GM23338 (cell line): ENCODE data around the gene DTNB. TPM values are rescaled to one million over a fixed set of nuclear protein-coding genes. Genes with fewer than 3 reads are reported as not detected.

Source experiments
- ATAC-seq: fragments of 200-7000 bp; cut with Tn5 transposase; 3 replicates; pipeline ENCODE4 v1.9.1; 2020
- DNase-seq: peaks from one replicate; pipeline ENCODE4 v3.0.0-alpha.2; 2015; ENCODE audit warnings: low spot score
- H2AFZ ChIP-seq: fragments of 200-600 bp; sonication (generic); 2 replicates; pipeline ENCODE4 v1.8.0; 2016; ENCODE audit warnings: antibody characterized with exemption, mild to moderate bottlenecking, moderate library complexity
- H3F3A ChIP-seq: fragments of 200-600 bp; sonication (generic); replicated peaks from 2 replicates; pipeline ENCODE4 v1.8.0; 2017; ENCODE audit warnings: antibody characterized with exemption, mixed run types, low read depth
- H3K27ac ChIP-seq: fragments of 200-600 bp; sonication (generic); 2 replicates; pipeline ENCODE4 v1.6.1; 2016; ENCODE audit warnings: low read depth
- H3K27me3 ChIP-seq: fragments of 200-600 bp; sonication (generic); 2 replicates; pipeline ENCODE4 v1.8.0; 2016; ENCODE audit warnings: mild to moderate bottlenecking, mixed run types, moderate library complexity; ENCODE audit not compliant: insufficient read depth
- H3K36me3 ChIP-seq: fragments of 200-600 bp; sonication (generic); 2 replicates; pipeline ENCODE4 v1.8.0; 2016; ENCODE audit warnings: mild to moderate bottlenecking; ENCODE audit not compliant: insufficient read depth
- H3K4me1 ChIP-seq: fragments of 200-600 bp; sonication (generic); 2 replicates; pipeline ENCODE4 v1.8.0; 2016; ENCODE audit warnings: mild to moderate bottlenecking, moderate library complexity; ENCODE audit not compliant: insufficient read depth
- H3K4me2 ChIP-seq: fragments of 200-600 bp; sonication (generic); 2 replicates; pipeline ENCODE4 v1.7.1; 2017; ENCODE audit warnings: mixed run types
- H3K4me3 ChIP-seq: fragments of 200-600 bp; sonication (generic); 2 replicates; pipeline ENCODE4 v1.6.1; 2016; ENCODE audit warnings: mixed run types
- H3K79me2 ChIP-seq: fragments of 200-600 bp; sonication (generic); replicated peaks from 2 replicates; pipeline ENCODE4 v1.8.0; 2017; ENCODE audit warnings: mild to moderate bottlenecking; ENCODE audit not compliant: insufficient read depth
- H3K9me2 ChIP-seq: fragments of 200-600 bp; sonication (generic); 2 replicates; pipeline ENCODE4 v1.8.0; 2017; ENCODE audit not compliant: insufficient read depth
- H4K20me1 ChIP-seq: fragments of 200-600 bp; sonication (generic); replicated peaks from 2 replicates; pipeline ENCODE4 v1.8.0; 2017; ENCODE audit warnings: mild to moderate bottlenecking; ENCODE audit not compliant: insufficient read depth
- H3K27ac Mint-ChIP-seq: 2 replicates; pipeline ENCODE4 v1.8.0; 2020; ENCODE audit warnings: inconsistent platforms, mild to moderate bottlenecking, moderate library complexity, mixed read lengths
- H3K27me3 Mint-ChIP-seq: 3 replicates; pipeline ENCODE4 v1.8.0; 2022; ENCODE audit warnings: low read depth, mild to moderate bottlenecking, moderate library complexity, mixed read lengths, inconsistent platforms; ENCODE audit not compliant: insufficient read depth, poor library complexity
- H3K36me3 Mint-ChIP-seq: 3 replicates; pipeline ENCODE4 v1.8.0; 2021; ENCODE audit warnings: low read depth, mild to moderate bottlenecking, inconsistent platforms, moderate library complexity, mixed read lengths
- H3K4me1 Mint-ChIP-seq: 3 replicates; pipeline ENCODE4 v1.8.0; 2020; ENCODE audit warnings: mild to moderate bottlenecking, inconsistent platforms, mixed read lengths
- H3K4me3 Mint-ChIP-seq: 3 replicates; pipeline ENCODE4 v1.8.0; 2021; ENCODE audit warnings: moderate library complexity, mild to moderate bottlenecking, inconsistent platforms, mixed read lengths
- H3K9me3 Mint-ChIP-seq: 3 replicates; pipeline ENCODE4 v1.8.0; 2020; ENCODE audit warnings: moderate library complexity, mild to moderate bottlenecking, inconsistent platforms, mixed read lengths
- CREB1 ChIP-seq: fragments of 250-450 bp; sonication (Bioruptor Pico); IDR thresholded peaks from 2 replicates; pipeline ENCODE4 v1.5.0; 2020; ENCODE audit warnings: low read depth, mild to moderate bottlenecking, moderate library complexity
- CTCF ChIP-seq, 2 experiments: fragments of 200-600 bp in 1 of 2; sonication (generic) in 1 of 2; conservative IDR thresholded peaks; 2 replicates each; pipeline versions ENCODE4 v1.5.1 to v1.6.1; 2016 to 2017; ENCODE audit warnings: antibody characterized with exemption in 2 of 2, low read depth in 2 of 2, mild to moderate bottlenecking in 2 of 2, moderate library complexity in 1 of 2
- JUNB ChIP-seq: IDR thresholded peaks from one replicate; pipeline ENCODE4 v1.6.1; 2016; ENCODE audit warnings: antibody characterized with exemption; ENCODE audit not compliant: unreplicated experiment
- NANOG ChIP-seq: IDR thresholded peaks from 2 replicates; pipeline ENCODE4 v1.6.1; 2016; ENCODE audit warnings: antibody characterized with exemption, borderline replicate concordance
- POLR2AphosphoS5 ChIP-seq: IDR thresholded peaks from 2 replicates; pipeline ENCODE4 v1.6.1; 2016; ENCODE audit warnings: antibody characterized with exemption, low read depth
- STAT1 ChIP-seq: IDR thresholded peaks from one replicate; pipeline ENCODE4 v1.6.1; 2016; ENCODE audit warnings: antibody characterized with exemption; ENCODE audit not compliant: unreplicated experiment
- ZNF114 ChIP-seq: fragments of 250-450 bp; sonication (Bioruptor Pico); IDR thresholded peaks from 2 replicates; pipeline ENCODE4 v1.5.0; 2020; ENCODE audit warnings: mild to moderate bottlenecking, moderate library complexity
- ZNF331 ChIP-seq: fragments of 250-450 bp; sonication (Bioruptor Pico); IDR thresholded peaks from 2 replicates; pipeline ENCODE4 v1.5.0; 2020; ENCODE audit warnings: low read depth, mild to moderate bottlenecking, moderate library complexity
- polyA plus RNA-seq: library from polyadenylated mRNA; unstranded; fragments of >200 nt; fragmentation: Nextera tagmentation; extraction: Ambion mirVana; gene quantifications from 2 replicates; pipeline ENCODE4 v1.2.1, GENCODE V29; 2016
- total RNA-seq: library from RNA; depleted of rRNA; stranded (reverse); fragments of >200 nt; shearing (Covaris generic); gene quantifications from 2 replicates; pipeline ENCODE4 v1.2.3, GENCODE V29; 2014
- TF ChIP-seq, protein P1 (sequence below): IDR thresholded peaks from 2 replicates; pipeline ENCODE4 v1.6.1; 2016; ENCODE audit warnings: antibody characterized with exemption
- TF ChIP-seq, protein P2 (sequence below): IDR thresholded peaks from one replicate; pipeline ENCODE4 v1.6.1; 2018; ENCODE audit warnings: antibody characterized with exemption; ENCODE audit not compliant: unreplicated experiment

Gene DTNB
- total and polyA plus RNA-seq, 2 experiments from 2014 or later, result 22.1 to 29.4 TPM

- H2AFZ ChIP-seq, result no peak overlapping the region
- no peak for DNase-seq
- Mint-ChIP-seq H3K9me3 (no peaks in the 10 kb centered on the region), H3K4me1 (no peaks in the 10 kb centered on the region), H3K36me3 (no peaks in the 10 kb centered on the region), H3K4me3 (no peak overlapping the region), H3K27me3 (peaks cover 1% of the 10 kb centered on the region), H3K27ac (no peak overlapping the region)
- H3K27ac ChIP-seq, result no peak overlapping the region
- no peaks in the 10 kb centered on the region for H3K79me2 ChIP-seq
- no peaks in the 10 kb centered on the region for H3K4me1 ChIP-seq
- H3K4me3 ChIP-seq, result no peak overlapping the region
- H3F3A ChIP-seq, result no peaks in the 10 kb centered on the region
- no peaks in the 10 kb centered on the region for H3K36me3 ChIP-seq
- H3K4me2 ChIP-seq, result no peak overlapping the region
- no peaks in the 10 kb centered on the region for H4K20me1 ChIP-seq
- H3K27me3 ChIP-seq, result no peaks in the 10 kb centered on the region
- ATAC-seq, result no peak
- H3K9me2 ChIP-seq, result no peaks in the 10 kb centered on the region
- TF ChIP-seq CTCF (conservative IDR thresholded peaks at IDR 0.05; ENCODE audit: low read depth in 2 of 2) (no peak), CREB1 (CRISPR knock-in tag) (no peak), STAT1 (no peak), JUNB (no peak)
- TF ChIP-seq, protein P1, sequence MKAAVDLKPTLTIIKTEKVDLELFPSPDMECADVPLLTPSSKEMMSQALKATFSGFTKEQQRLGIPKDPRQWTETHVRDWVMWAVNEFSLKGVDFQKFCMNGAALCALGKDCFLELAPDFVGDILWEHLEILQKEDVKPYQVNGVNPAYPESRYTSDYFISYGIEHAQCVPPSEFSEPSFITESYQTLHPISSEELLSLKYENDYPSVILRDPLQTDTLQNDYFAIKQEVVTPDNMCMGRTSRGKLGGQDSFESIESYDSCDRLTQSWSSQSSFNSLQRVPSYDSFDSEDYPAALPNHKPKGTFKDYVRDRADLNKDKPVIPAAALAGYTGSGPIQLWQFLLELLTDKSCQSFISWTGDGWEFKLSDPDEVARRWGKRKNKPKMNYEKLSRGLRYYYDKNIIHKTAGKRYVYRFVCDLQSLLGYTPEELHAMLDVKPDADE, result no peak
These were observed 127.5 kb downstream of the DTNB start for GRCh38 chr2:25545899-25546298.

DNA sequence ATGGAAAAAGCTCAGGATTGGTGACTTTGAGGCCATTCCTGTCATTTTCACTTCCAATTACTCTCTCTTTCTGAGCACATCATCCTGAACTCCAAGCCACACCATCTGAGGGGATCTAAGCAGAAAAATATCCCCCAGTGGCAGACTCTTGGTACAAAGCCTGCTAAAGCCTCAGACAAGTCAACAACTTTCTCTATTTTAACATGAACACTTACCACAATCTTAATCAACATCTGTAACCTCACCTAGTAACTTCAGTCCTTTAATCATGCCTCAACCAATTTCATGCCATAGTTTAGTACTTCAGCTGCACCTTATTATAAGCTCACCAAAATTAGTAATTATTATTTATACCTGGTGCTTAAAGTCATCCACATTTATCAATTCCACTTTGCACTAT is 128.9 kb downstream of the DTNB start:
- no peak overlapping the region for H3K4me3 ChIP-seq
- peaks cover 2% of the 10 kb centered on the region; the same call in 1 of the 3 replicates for H3K4me1 Mint-ChIP-seq
- no peak overlapping the region for H3K4me2 ChIP-seq
- H2AFZ ChIP-seq, result no peak overlapping the region
- H3K36me3 Mint-ChIP-seq, result no peaks in the 10 kb centered on the region
- no peaks in the 10 kb centered on the region for H3K36me3 ChIP-seq
- no peaks in the 10 kb centered on the region for H3K9me2 ChIP-seq
- no peak for ATAC-seq
- H3F3A ChIP-seq, result no peaks in the 10 kb centered on the region
- no peak overlapping the region for H3K27ac Mint-ChIP-seq
- H3K27me3 Mint-ChIP-seq, result peaks cover 1% of the 10 kb centered on the region
- DNase-seq, result no peak
- no peaks in the 10 kb centered on the region for H4K20me1 ChIP-seq
- no peaks in the 10 kb centered on the region for H3K4me1 ChIP-seq
- H3K27ac ChIP-seq, result no peak overlapping the region
- H3K4me3 Mint-ChIP-seq, result no peak overlapping the region
- H3K9me3 Mint-ChIP-seq, result no peaks in the 10 kb centered on the region
- H3K79me2 ChIP-seq, result no peaks in the 10 kb centered on the region
- H3K27me3 ChIP-seq, result no peaks in the 10 kb centered on the region
- TF ChIP-seq STAT1 (no peak), NANOG (no peak), ZNF331 (CRISPR knock-in tag) (no peak), POLR2AphosphoS5 (no peak), ZNF114 (CRISPR knock-in tag) (no peak), JUNB (no peak), CREB1 (CRISPR knock-in tag) (no peak)
- TF ChIP-seq, protein P2, sequence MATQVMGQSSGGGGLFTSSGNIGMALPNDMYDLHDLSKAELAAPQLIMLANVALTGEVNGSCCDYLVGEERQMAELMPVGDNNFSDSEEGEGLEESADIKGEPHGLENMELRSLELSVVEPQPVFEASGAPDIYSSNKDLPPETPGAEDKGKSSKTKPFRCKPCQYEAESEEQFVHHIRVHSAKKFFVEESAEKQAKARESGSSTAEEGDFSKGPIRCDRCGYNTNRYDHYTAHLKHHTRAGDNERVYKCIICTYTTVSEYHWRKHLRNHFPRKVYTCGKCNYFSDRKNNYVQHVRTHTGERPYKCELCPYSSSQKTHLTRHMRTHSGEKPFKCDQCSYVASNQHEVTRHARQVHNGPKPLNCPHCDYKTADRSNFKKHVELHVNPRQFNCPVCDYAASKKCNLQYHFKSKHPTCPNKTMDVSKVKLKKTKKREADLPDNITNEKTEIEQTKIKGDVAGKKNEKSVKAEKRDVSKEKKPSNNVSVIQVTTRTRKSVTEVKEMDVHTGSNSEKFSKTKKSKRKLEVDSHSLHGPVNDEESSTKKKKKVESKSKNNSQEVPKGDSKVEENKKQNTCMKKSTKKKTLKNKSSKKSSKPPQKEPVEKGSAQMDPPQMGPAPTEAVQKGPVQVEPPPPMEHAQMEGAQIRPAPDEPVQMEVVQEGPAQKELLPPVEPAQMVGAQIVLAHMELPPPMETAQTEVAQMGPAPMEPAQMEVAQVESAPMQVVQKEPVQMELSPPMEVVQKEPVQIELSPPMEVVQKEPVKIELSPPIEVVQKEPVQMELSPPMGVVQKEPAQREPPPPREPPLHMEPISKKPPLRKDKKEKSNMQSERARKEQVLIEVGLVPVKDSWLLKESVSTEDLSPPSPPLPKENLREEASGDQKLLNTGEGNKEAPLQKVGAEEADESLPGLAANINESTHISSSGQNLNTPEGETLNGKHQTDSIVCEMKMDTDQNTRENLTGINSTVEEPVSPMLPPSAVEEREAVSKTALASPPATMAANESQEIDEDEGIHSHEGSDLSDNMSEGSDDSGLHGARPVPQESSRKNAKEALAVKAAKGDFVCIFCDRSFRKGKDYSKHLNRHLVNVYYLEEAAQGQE, result no peak
- TF ChIP-seq, protein P1, result no peak
